ENCODE measurements around the gene TLE4. TPM values are rescaled to one million over a fixed set of nuclear protein-coding genes. Genes with fewer than 3 reads are reported as not detected.

TLE4 gene
- total RNA-seq, 1 donor from 2014 or later: 17.2 TPM

DNA sequence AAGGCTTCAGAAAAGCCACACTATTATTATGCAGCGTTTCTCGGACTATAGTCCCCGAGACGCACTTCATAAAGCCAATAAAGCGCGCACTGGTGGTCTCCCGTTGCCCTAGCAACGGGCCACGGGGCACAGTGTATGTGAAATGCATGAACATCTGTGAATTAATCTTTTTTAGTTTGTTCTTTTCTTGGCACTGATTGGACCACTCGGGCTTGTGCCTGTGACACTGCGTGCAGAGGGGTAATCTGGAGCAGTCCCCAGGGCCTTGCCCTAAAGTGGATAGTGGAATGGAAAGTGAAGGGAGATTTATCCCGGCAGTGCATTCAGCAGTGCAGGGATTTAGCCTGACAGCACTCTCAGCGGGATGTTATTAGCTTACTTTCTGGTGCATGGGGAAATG, 92.1 kb downstream of the TLE4 start:
- TF ChIP-seq, protein P1, sequence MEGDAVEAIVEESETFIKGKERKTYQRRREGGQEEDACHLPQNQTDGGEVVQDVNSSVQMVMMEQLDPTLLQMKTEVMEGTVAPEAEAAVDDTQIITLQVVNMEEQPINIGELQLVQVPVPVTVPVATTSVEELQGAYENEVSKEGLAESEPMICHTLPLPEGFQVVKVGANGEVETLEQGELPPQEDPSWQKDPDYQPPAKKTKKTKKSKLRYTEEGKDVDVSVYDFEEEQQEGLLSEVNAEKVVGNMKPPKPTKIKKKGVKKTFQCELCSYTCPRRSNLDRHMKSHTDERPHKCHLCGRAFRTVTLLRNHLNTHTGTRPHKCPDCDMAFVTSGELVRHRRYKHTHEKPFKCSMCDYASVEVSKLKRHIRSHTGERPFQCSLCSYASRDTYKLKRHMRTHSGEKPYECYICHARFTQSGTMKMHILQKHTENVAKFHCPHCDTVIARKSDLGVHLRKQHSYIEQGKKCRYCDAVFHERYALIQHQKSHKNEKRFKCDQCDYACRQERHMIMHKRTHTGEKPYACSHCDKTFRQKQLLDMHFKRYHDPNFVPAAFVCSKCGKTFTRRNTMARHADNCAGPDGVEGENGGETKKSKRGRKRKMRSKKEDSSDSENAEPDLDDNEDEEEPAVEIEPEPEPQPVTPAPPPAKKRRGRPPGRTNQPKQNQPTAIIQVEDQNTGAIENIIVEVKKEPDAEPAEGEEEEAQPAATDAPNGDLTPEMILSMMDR (IDR thresholded peaks at IDR 0.05; ENCODE audit: insufficient read depth, low read length, poor library complexity, severe bottlenecking): no peak
- Histone ChIP-seq H3K4me3 (ENCODE audit: low read depth, low read length) (no peak overlapping the region), H3K36me3 (ENCODE audit: control insufficient read depth, insufficient read depth, low read length) (no peaks in the 10 kb centered on the region), H3K27me3 (ENCODE audit: control insufficient read depth, insufficient read depth, low read length) (no peaks in the 10 kb centered on the region)
- DNase-seq (ENCODE audit: low read depth): no peak

DNA sequence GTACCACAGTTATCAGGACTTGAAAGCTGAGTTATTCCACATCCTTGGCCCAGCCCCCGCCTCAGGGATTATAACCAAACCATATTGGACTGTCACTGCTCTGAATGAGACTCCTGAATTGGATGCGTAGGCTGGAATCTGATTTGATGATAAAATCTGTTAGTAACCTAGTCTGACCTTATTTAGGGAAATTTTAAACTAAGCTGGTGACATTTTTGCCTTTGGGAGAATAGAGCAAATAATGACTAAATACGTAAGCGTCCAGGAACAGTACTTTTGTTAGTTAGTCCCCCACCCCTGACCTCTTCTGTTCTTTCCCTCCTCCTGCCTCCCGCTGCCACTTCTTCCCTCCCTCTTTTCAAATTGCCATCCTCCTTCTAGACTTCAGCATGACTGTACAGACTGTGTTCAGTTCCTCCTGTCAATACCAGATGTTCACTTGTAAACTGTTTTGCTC, 92.6 kb downstream of the TLE4 start:
- no peak for DNase-seq (ENCODE audit: low read depth)
- Histone ChIP-seq H3K36me3 (ENCODE audit: control insufficient read depth, insufficient read depth, low read length) (no peaks in the 10 kb centered on the region), H3K27me3 (ENCODE audit: control insufficient read depth, insufficient read depth, low read length) (no peaks in the 10 kb centered on the region), H3K4me3 (ENCODE audit: low read depth, low read length) (no peak overlapping the region)
- TF ChIP-seq, protein P1 (IDR thresholded peaks at IDR 0.05; ENCODE audit: insufficient read depth, low read length, poor library complexity, severe bottlenecking): no peak

DNA sequence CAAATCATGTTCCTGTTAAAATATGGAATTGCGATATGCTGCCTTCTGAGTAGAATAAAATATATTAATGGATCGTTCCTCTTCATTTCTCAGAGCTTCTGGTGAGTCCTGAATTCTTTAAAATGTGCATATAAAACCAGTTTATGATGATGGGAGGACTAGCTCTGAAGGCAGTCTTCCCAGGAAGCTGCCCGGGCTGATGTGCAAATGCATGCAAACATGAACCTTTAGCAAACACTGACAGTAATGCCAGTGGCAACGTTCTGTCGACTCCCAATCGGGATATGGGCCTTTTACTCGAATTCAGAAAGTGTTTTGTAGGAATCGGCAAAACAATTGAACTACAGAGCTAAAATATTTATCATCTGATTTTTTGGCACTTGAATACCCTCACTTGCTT, 93.6 kb downstream of the TLE4 start:
- no peak overlapping the region for H3K4me3 ChIP-seq (ENCODE audit: low read depth, low read length)
- DNase-seq (ENCODE audit: low read depth): no peak
- no peaks in the 10 kb centered on the region for H3K27me3 ChIP-seq (ENCODE audit: control insufficient read depth, insufficient read depth, low read length)
- TF ChIP-seq, protein P1 (IDR thresholded peaks at IDR 0.05; ENCODE audit: insufficient read depth, low read length, poor library complexity, severe bottlenecking): no peak
- H3K36me3 ChIP-seq (ENCODE audit: control insufficient read depth, insufficient read depth, low read length): no peaks in the 10 kb centered on the region

DNA sequence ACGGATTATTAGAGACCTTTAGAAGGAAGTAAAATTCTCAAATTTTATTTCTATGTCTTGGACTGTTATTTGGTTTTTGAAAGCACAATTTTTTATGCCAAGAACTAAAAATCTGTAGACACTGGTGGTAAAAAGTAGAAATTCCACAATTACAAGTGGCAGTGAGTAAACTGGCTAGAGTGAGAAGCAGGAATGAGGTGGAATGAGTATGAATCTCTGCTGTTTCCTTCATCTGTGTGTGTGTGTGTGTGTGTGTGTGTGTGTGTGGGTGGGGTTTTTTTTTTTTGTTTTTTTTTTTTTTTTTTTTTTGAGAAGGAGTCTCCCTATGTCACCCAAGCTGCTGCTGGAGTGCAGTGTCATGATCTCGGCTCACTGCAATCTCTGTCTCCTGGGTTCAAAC, 94.2 kb downstream of the TLE4 start:
- Histone ChIP-seq H3K4me3 (ENCODE audit: low read depth, low read length) (no peak overlapping the region), H3K36me3 (ENCODE audit: control insufficient read depth, insufficient read depth, low read length) (no peaks in the 10 kb centered on the region), H3K27me3 (ENCODE audit: control insufficient read depth, insufficient read depth, low read length) (no peaks in the 10 kb centered on the region)
- no peak for DNase-seq (ENCODE audit: low read depth)
- TF ChIP-seq, protein P1 (IDR thresholded peaks at IDR 0.05; ENCODE audit: insufficient read depth, low read length, poor library complexity, severe bottlenecking): no peak

DNA sequence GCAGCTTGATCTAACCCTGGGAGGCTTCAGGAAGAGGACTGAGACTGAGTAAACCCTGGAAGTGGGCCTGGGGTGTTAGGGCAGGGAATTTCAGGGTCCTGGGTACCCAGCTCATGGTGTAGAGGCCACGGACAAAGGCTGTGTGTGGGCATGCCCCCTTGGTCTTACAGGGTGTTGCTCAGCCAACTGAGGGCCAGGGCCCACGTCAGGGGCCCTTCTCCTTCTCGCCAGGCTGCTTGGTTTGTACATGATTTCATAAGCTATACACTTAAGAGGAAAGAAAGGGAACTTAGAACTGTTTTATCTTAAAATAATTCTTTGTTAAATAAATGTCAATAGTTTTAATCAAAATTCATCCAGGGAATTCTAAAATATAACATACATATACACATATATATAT, 95.4 kb downstream of the TLE4 start:
- Histone ChIP-seq H3K4me3 (ENCODE audit: low read depth, low read length) (no peak overlapping the region), H3K27me3 (ENCODE audit: control insufficient read depth, insufficient read depth, low read length) (no peaks in the 10 kb centered on the region), H3K36me3 (ENCODE audit: control insufficient read depth, insufficient read depth, low read length) (no peaks in the 10 kb centered on the region)
- no peak for DNase-seq (ENCODE audit: low read depth)
- TF ChIP-seq, protein P1 (IDR thresholded peaks at IDR 0.05; ENCODE audit: insufficient read depth, low read length, poor library complexity, severe bottlenecking): no peak

DNA sequence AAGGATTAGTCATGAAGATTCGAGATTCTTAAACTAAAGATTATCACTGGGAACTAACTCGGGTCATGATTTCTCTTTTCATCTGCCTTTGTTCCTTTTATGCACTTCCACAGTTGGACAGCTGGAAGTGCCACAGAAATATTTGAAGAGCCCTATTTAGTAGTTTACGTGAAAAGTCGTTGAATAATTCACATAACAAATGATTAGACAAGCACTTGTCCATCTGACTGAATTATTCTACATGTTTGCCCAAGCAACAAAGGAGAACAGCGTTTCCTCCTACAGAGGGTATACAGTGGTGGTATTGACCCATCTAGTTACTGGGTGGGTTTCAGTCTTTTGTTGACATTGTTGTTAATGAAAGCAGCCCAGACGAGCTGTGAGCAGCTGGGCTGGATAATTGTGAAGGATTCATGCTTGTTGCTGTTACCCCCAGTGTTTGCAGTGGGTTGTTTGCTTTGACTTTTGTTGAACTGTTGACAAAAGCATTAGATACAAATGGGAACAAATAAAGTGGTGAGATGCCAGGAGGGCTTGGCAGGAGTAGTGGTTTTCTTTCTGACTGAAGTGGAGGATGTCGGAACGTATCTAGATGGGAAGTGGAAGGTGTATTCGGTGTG, 96.2 kb downstream of the TLE4 start:
- Histone ChIP-seq H3K27me3 (ENCODE audit: control insufficient read depth, insufficient read depth, low read length) (no peaks in the 10 kb centered on the region), H3K4me3 (ENCODE audit: low read depth, low read length) (no peak overlapping the region), H3K36me3 (ENCODE audit: control insufficient read depth, insufficient read depth, low read length) (no peaks in the 10 kb centered on the region)
- no peak for DNase-seq (ENCODE audit: low read depth)
- TF ChIP-seq, protein P1 (IDR thresholded peaks at IDR 0.05; ENCODE audit: insufficient read depth, low read length, poor library complexity, severe bottlenecking): no peak
